IgD-negative memory B cell (primary cell): ENCODE data around the gene ARHGAP23. TPM values are rescaled to one million over a fixed set of nuclear protein-coding genes. Genes with fewer than 3 reads are reported as not detected.

Source experiments
- H3K27ac Mint-ChIP-seq, 3 donors: one replicate each; pipeline ENCODE4 v1.8.0; 2020 to 2022; ENCODE audit warnings: mild to moderate bottlenecking in 3 of 3, mixed read lengths in 3 of 3, moderate library complexity in 1 of 3
- H3K27me3 Mint-ChIP-seq: one replicate; pipeline ENCODE4 v1.8.0; 2021; ENCODE audit warnings: mixed read lengths
- H3K36me3 Mint-ChIP-seq: one replicate; pipeline ENCODE4 v1.8.0; 2020; ENCODE audit warnings: mild to moderate bottlenecking, mixed read lengths
- H3K4me1 Mint-ChIP-seq, 3 donors: one replicate each; pipeline ENCODE4 v1.8.0; 2020 to 2022; ENCODE audit warnings: mixed read lengths in 3 of 3, mild to moderate bottlenecking in 1 of 3
- H3K4me3 Mint-ChIP-seq, 4 donors: one replicate each; pipeline ENCODE4 v1.8.0; 2020 to 2022; ENCODE audit warnings: mild to moderate bottlenecking in 4 of 4, mixed read lengths in 4 of 4, moderate library complexity in 3 of 4
- H3K9me3 Mint-ChIP-seq, 3 donors: one replicate each; pipeline ENCODE4 v1.8.0; 2020 to 2021; ENCODE audit warnings: mixed read lengths in 3 of 3, mild to moderate bottlenecking in 1 of 3
- polyA plus RNA-seq: library from polyadenylated mRNA; unstranded; fragments of 300-500 nt; fragmentation: Illumina TruSeq; gene quantifications from one replicate; pipeline ENCODE4 v1.2.3, GENCODE V29; 2021

The ARHGAP23 gene
- polyA plus RNA-seq, 1 donor from 2014 or later = not detected

DNA sequence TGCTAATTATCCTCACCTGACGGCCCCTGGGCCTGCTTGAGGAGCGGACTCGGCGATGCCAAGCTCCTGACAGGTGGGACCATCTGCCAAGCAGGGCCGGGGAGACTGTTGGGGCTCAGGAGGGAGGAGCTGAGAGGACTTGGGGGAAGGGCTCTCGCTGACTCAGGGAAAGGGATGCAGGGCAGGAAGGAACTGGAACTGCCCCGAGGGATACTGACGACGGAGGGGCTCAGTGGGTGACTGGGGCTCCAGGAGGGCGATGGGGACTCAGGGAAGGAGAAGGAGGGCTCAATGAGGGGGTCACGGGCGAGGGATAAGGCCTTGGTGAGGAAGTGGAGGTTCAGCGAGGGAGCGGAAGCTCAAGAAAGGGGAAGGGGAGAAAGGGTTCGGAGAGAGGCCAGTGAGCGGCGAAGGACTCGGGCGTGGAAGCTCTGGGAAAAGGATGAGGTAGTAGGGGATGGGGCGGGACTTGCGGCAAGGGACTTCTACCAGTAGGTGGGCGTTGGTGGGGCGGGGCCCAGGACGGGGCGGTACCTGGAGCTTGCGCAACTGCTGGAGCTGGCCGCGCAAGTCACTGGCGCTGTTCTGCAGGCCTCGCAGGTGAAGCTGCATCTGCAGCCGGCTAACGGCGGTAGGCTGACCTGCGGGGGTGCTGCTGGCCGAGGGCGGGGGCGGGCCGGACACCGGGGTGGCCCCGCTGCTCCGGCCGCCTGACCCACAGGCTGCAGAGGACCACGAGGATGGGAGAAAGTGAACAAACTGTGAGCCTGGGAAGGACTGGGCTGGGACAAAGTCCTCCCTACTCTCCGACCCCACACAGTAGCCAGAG is 131.0 kb downstream of the ARHGAP23 start:
- Mint-ChIP-seq H3K27me3 (peaks cover 17% of the 10 kb centered on the region), H3K4me3 (peak overlapping the region; percentile 91 to 98 (median 96)), H3K4me1 (peaks cover 0 to 10% (median 9%) of the 10 kb centered on the region in 3 donors), H3K27ac (peak overlapping the region in 2 of 3 donors; percentile 72 to 86), H3K9me3 (no peaks in the 10 kb centered on the region), H3K36me3 (no peaks in the 10 kb centered on the region)

DNA sequence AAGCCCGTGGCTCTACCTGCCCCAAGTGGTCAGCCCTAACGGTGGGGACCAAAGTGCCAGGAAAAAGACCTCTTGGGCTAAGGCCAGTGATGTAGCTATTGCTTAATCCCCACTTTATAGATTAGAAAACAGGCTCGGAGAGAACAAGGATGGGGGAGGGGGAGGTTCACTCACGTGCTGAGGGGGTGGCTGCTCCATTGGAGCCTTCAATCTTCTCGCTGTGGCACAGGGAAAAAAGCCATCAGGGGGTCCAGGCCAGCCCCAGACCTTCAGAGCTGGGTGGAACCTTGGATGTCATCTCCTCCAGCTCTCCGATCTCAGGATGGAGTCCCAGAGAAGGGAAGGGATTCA is 131.6 kb downstream of the ARHGAP23 start:
- Mint-ChIP-seq H3K27me3 (peaks cover 20% of the 10 kb centered on the region), H3K4me1 (peaks cover 0 to 10% (median 9%) of the 10 kb centered on the region in 3 donors), H3K27ac (peak overlapping the region in 1 of 3 donors; percentile 62), H3K9me3 (no peaks in the 10 kb centered on the region), H3K4me3 (peak overlapping the region in 2 of 4 donors; percentile 91 to 96), H3K36me3 (no peaks in the 10 kb centered on the region)

DNA sequence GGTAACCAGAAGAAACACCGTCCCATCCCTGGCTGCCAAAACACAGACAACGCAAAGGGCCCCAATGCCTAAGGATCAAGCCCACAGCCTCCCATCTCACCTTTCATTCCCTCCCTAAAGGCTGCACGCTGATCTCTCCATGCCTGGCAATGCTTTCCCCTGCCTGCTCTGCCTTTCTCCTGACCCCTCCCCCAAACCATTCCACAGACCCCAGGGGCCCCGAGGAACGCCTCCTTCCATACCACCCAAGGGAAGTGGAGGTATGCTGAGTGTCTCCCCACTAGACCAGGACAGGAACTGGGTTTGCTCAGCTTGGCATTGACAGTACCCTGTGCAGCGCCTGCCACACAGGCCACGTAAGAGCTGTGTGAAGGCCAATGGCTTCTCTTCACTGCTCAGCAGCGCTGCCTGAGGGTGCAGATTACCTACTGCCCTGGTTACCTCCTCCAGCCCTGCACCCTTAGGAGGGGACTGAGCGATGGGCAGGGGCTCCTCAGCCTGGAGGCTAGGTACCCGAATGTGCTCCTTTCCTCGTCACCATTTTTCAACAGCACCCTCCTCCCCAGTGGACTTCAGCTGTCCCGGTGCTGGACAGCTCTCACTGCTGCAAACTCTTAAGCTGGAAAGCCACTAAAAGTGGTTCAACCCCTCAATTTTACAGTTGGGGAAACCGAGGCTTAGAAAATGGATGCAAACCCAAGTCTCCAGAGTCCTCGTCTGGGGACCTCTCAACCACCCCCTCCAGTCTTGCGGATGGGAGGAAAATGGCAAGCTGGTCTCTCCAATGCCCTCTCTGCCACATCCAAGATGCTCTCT is 132.4 kb downstream of the ARHGAP23 start:
- peaks cover 0 to 10% (median 9%) of the 10 kb centered on the region in 3 donors for H3K4me1 Mint-ChIP-seq

DNA sequence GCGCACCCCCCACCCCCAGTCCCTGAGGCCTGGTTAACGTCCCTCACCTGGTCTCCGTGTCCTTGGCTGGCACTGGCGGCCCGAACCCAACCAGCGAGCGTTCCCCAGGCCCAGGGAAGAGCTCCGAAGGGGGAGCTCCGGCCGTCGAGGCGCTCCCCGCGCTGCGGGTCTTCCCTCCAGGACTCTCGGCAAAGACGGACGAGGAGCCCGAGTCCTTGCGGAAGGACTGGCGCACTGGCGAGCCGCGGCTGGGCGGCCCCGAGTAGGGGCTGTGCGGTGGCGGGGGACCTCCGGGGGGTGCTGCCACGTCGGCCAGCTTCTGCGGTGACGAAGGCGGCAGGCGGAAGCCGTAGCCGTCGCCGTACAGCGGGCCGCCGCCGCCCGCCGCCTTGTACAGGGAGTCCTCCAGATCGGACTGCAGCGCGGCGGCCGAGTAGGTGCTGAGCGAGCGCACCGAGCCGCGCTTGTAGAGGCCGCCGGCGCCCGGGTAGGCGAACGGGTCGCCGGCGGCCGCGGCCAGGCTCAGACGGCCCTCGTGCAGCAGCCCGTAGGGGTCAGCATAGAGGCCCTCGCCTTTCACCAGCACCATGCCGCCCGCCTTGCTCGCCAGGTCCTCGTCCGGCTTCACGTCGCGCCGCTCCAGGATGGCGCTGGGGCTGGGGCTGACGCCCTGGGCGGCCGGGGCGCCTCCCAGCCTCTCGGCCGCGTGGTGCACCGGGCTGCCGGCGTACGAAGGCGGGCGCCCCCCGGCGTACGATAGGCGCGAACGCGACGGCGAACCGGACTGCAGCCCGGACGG is 133.4 kb downstream of the ARHGAP23 start:
- Mint-ChIP-seq H3K4me1 (peaks cover 0 to 10% (median 9%) of the 10 kb centered on the region in 3 donors), H3K27ac (peak overlapping the region in 1 of 3 donors; percentile 62), H3K9me3 (no peaks in the 10 kb centered on the region), H3K27me3 (peaks cover 30% of the 10 kb centered on the region), H3K4me3 (no peak overlapping the region), H3K36me3 (no peaks in the 10 kb centered on the region)

More for the DNA sequence above, 132.4 kb downstream of the ARHGAP23 start:
- H3K4me3 Mint-ChIP-seq = peak overlapping the region in 3 of 4 donors; percentile 37 to 86 (median 75)
- H3K27ac Mint-ChIP-seq = peak overlapping the region in 2 of 3 donors; percentile 62 to 86
- H3K27me3 Mint-ChIP-seq = peaks cover 25% of the 10 kb centered on the region
- H3K36me3 Mint-ChIP-seq = no peaks in the 10 kb centered on the region
- no peaks in the 10 kb centered on the region for H3K9me3 Mint-ChIP-seq

Other genes starting within 250 kb of the ARHGAP23 start
- not detected for gene TBC1D3, start 235.9 kb upstream of the ARHGAP23 start, polyA plus RNA-seq
- gene MRPL45, start 131.3 kb upstream of the ARHGAP23 start, polyA plus RNA-seq = 23.5 TPM
- gene GPR179, start 84.5 kb upstream of the ARHGAP23 start, polyA plus RNA-seq = not detected
- 0.74 TPM for gene SOCS7, start 76.6 kb upstream of the ARHGAP23 start, polyA plus RNA-seq
- gene SRCIN1, start 177.5 kb downstream of the ARHGAP23 start, polyA plus RNA-seq = not detected
- gene EPOP, start 246.5 kb downstream of the ARHGAP23 start, polyA plus RNA-seq = not detected